Activated B cell treated with CpG ODN at 0.5 μM for 24 hours (primary cell): ENCODE measurements around the gene MFSD1. TPM values are rescaled to one million over a fixed set of nuclear protein-coding genes. Genes with fewer than 3 reads are reported as not detected.

Experiments used
- ATAC-seq: fragments of 200-7000 bp; cut with Tn5 transposase; one replicate; pipeline ENCODE4 v1.10.0; 2021; ENCODE audit warnings: low read depth, mild to moderate bottlenecking, moderate library complexity
- CTCF ChIA-PET: fragments of 350-600 bp; sonication (Branson Sonifier 250); formaldehyde crosslinking; loops from one replicate; lab custom pipeline; 2021; ENCODE audit warnings: antibody characterized with exemption; lab: Charles Lee
- POLR2A ChIA-PET: fragments of 350-600 bp; sonication (Branson Sonifier 250); formaldehyde crosslinking; loops from one replicate; lab custom pipeline; 2021; ENCODE audit warnings: antibody characterized with exemption; lab: Charles Lee
- DNase-seq: peaks from one replicate; pipeline ENCODE4 v3.0.0; 2022
- H3K27ac Mint-ChIP-seq: one replicate; pipeline ENCODE4 v1.8.0; 2020; ENCODE audit warnings: mixed read lengths
- H3K27me3 Mint-ChIP-seq: one replicate; pipeline ENCODE4 v1.8.0; 2021; ENCODE audit warnings: mixed read lengths
- H3K36me3 Mint-ChIP-seq: one replicate; pipeline ENCODE4 v1.8.0; 2021; ENCODE audit warnings: low read depth, mixed read lengths
- H3K4me1 Mint-ChIP-seq: one replicate; pipeline ENCODE4 v1.8.0; 2021; ENCODE audit warnings: mixed read lengths
- H3K4me3 Mint-ChIP-seq: one replicate; pipeline ENCODE4 v1.8.0; 2020; ENCODE audit warnings: mild to moderate bottlenecking, mixed read lengths
- H3K9me3 Mint-ChIP-seq: one replicate; pipeline ENCODE4 v1.8.0; 2020; ENCODE audit warnings: mixed read lengths
- CTCF ChIP-seq: fragments of 200-600 bp; IDR thresholded peaks from one replicate; pipeline ENCODE4 v1.8.0; 2022; ENCODE audit warnings: antibody characterized with exemption, mild to moderate bottlenecking
- intact Hi-C: fragments of 100-400 bp; cut with micrococcal nuclease; formaldehyde crosslinking; loops from one replicate; pipeline ENCODE4 v1.15.1; 2024
- total RNA-seq: library from RNA; stranded (reverse); gene quantifications from 2 replicates; pipeline ENCODE4 v1.2.3, GENCODE V29; 2022

The MFSD1 gene
- total RNA-seq, 1 donor from 2014 or later, result 41.6 TPM

- no peaks in the 10 kb centered on the region for H3K4me1 Mint-ChIP-seq
- no peak for DNase-seq
- H3K27ac Mint-ChIP-seq, result no peak overlapping the region
- no peak overlapping the region for H3K4me3 Mint-ChIP-seq
- no peak for TF ChIP-seq CTCF
- ChIA-PET CTCF (no interaction called here), POLR2A (no interaction called here)
- no peaks in the 10 kb centered on the region for H3K36me3 Mint-ChIP-seq
- ATAC-seq, result no peak
- no peaks in the 10 kb centered on the region for H3K9me3 Mint-ChIP-seq
- intact Hi-C loops, result no loop called here
- H3K27me3 Mint-ChIP-seq, result no peaks in the 10 kb centered on the region
Measured at GRCh38 chr3:158763421-158763820, 38.4 kb upstream of the MFSD1 start.

GRCh38 chr3:158765518-158766205, 36.2 kb upstream of the MFSD1 start:
- POLR2A ChIA-PET, result no interaction called here
- Mint-ChIP-seq H3K27ac (no peak overlapping the region), H3K27me3 (no peaks in the 10 kb centered on the region), H3K36me3 (no peaks in the 10 kb centered on the region), H3K4me1 (no peaks in the 10 kb centered on the region), H3K4me3 (no peak overlapping the region), H3K9me3 (no peaks in the 10 kb centered on the region)
- intact Hi-C loops, result no loop called here
- ATAC-seq, result no peak
- TF ChIP-seq CTCF, result no peak
- CTCF ChIA-PET, result interaction anchor here (1.5 kb wide), 1 partner anchor 26 kb away, joined by 5 read pairs; no protein-coding TSS in a partner anchor
- DNase-seq, result no peak

GRCh38 chr3:158766364-158766763, 35.5 kb upstream of the MFSD1 start:
- ChIA-PET CTCF (interaction anchor here (1.5 kb wide), 1 partner anchor 25 kb away, joined by 5 read pairs; no protein-coding TSS in a partner anchor), POLR2A (no interaction called here)
- no peak for DNase-seq
- Mint-ChIP-seq H3K27me3 (no peaks in the 10 kb centered on the region), H3K9me3 (no peaks in the 10 kb centered on the region), H3K27ac (no peak overlapping the region), H3K4me3 (no peak overlapping the region), H3K36me3 (no peaks in the 10 kb centered on the region), H3K4me1 (no peaks in the 10 kb centered on the region)
- no peak for TF ChIP-seq CTCF
- intact Hi-C loops, result no loop called here
- no peak for ATAC-seq

- TF ChIP-seq CTCF, result no peak
- CTCF ChIA-PET, result no interaction called here
- no peak overlapping the region for H3K4me3 Mint-ChIP-seq
- H3K4me1 Mint-ChIP-seq, result no peaks in the 10 kb centered on the region
- POLR2A ChIA-PET, result no interaction called here
- intact Hi-C loops, result no loop called here
- no peak for DNase-seq
- H3K9me3 Mint-ChIP-seq, result no peaks in the 10 kb centered on the region
- ATAC-seq, result no peak
- H3K27ac Mint-ChIP-seq, result no peak overlapping the region
- H3K36me3 Mint-ChIP-seq, result no peaks in the 10 kb centered on the region
- H3K27me3 Mint-ChIP-seq, result no peaks in the 10 kb centered on the region
Measured at GRCh38 chr3:158768361-158768787, 33.5 kb upstream of the MFSD1 start.

- TF ChIP-seq CTCF, result no peak
- H3K36me3 Mint-ChIP-seq, result no peaks in the 10 kb centered on the region
- H3K27me3 Mint-ChIP-seq, result no peaks in the 10 kb centered on the region
- no peak overlapping the region for H3K27ac Mint-ChIP-seq
- ATAC-seq (no peak), DNase-seq (no peak)
- no peaks in the 10 kb centered on the region for H3K4me1 Mint-ChIP-seq
- intact Hi-C loops, result no loop called here
- CTCF ChIA-PET, result no interaction called here
- no peak overlapping the region for H3K4me3 Mint-ChIP-seq
- no peaks in the 10 kb centered on the region for H3K9me3 Mint-ChIP-seq
- POLR2A ChIA-PET, result no interaction called here
Measured at GRCh38 chr3:158768881-158769543, 32.8 kb upstream of the MFSD1 start.
